GM11168 (cell line): ENCODE results near the gene CNOT2.

Experiments
- in situ Hi-C: fragments of 300-500 bp; cut with MboI; formaldehyde crosslinking; loops from one replicate; pipeline ENCODE4 v1.12.0; 2022; ENCODE audit warnings: low sequenced_read_pairs; ENCODE audit not compliant: unreplicated experiment

CNOT2 gene

GRCh38 chr12:70251226-70251625 lies 8.0 kb downstream of the CNOT2 start:
- in situ Hi-C loops, result no loop called here

GRCh38 chr12:70251661-70252060 lies 8.4 kb downstream of the CNOT2 start:
- in situ Hi-C loops, result no loop called here

GRCh38 chr12:70252832-70253231 lies 9.6 kb downstream of the CNOT2 start:
- in situ Hi-C loops, result no loop called here

GRCh38 chr12:70254225-70254624 lies 11.0 kb downstream of the CNOT2 start:
- in situ Hi-C loops, result no loop called here

- in situ Hi-C loops, result no loop called here
These were observed 11.6 kb downstream of the CNOT2 start for GRCh38 chr12:70254846-70255245.

GRCh38 chr12:70255311-70255710 lies 12.1 kb downstream of the CNOT2 start:
- in situ Hi-C loops, result no loop called here

GRCh38 chr12:70258605-70259403 lies 15.6 kb downstream of the CNOT2 start:
- in situ Hi-C loops, result no loop called here

- in situ Hi-C loops, result loop anchor here (10.0 kb wide), 1 partner anchor 54 kb away; no protein-coding TSS in a partner anchor
These were observed 17.4 kb downstream of the CNOT2 start for GRCh38 chr12:70260646-70261045.

GRCh38 chr12:70264067-70264867 lies 21.0 kb downstream of the CNOT2 start:
- in situ Hi-C loops, result loop anchor here (10.0 kb wide), 1 partner anchor 51 kb away; no protein-coding TSS in a partner anchor

- in situ Hi-C loops, result loop anchor here (10.0 kb wide), 1 partner anchor 50 kb away; no protein-coding TSS in a partner anchor
These were observed 21.9 kb downstream of the CNOT2 start for GRCh38 chr12:70265132-70265531.

GRCh38 chr12:70267550-70267949 lies 24.3 kb downstream of the CNOT2 start:
- in situ Hi-C loops, result loop anchor here (10.0 kb wide), 1 partner anchor 47 kb away; no protein-coding TSS in a partner anchor

- in situ Hi-C loops, result loop anchor here (10.0 kb wide), 1 partner anchor 46 kb away; no protein-coding TSS in a partner anchor
These were observed 25.7 kb downstream of the CNOT2 start for GRCh38 chr12:70268972-70269371.

GRCh38 chr12:70270108-70270507 lies 26.9 kb downstream of the CNOT2 start:
- in situ Hi-C loops, result no loop called here

GRCh38 chr12:70271025-70271424 lies 27.8 kb downstream of the CNOT2 start:
- in situ Hi-C loops, result no loop called here

GRCh38 chr12:70272510-70272909 lies 29.3 kb downstream of the CNOT2 start:
- in situ Hi-C loops, result no loop called here

- in situ Hi-C loops, result no loop called here
These were observed 31.8 kb downstream of the CNOT2 start for GRCh38 chr12:70275045-70275444.

- in situ Hi-C loops, result no loop called here
These were observed 34.7 kb downstream of the CNOT2 start for GRCh38 chr12:70277973-70278372.

- in situ Hi-C loops, result no loop called here
These were observed 35.7 kb downstream of the CNOT2 start for GRCh38 chr12:70278945-70279344.

GRCh38 chr12:70283232-70283631 lies 40.0 kb downstream of the CNOT2 start:
- in situ Hi-C loops, result no loop called here

GRCh38 chr12:70288817-70289216 lies 45.6 kb downstream of the CNOT2 start:
- in situ Hi-C loops, result no loop called here

- in situ Hi-C loops, result no loop called here
These were observed 46.9 kb downstream of the CNOT2 start for GRCh38 chr12:70290116-70290515.
